GM18519 (cell line): ENCODE measurements around the gene ITGA11.

Source experiments
- ATAC-seq: cut with Tn5 transposase; IDR thresholded peaks from one replicate; pipeline ENCODE4 v1.9.1; 2021; ENCODE audit warnings: mild to moderate bottlenecking, moderate library complexity; ENCODE audit not compliant: unreplicated experiment, low FRiP score

The ITGA11 gene

GRCh38 chr15:68339481-68339880 is 92.5 kb downstream of the ITGA11 start:
- no peak for ATAC-seq

GRCh38 chr15:68337826-68338225 is 94.1 kb downstream of the ITGA11 start:
- no peak for ATAC-seq

DNA sequence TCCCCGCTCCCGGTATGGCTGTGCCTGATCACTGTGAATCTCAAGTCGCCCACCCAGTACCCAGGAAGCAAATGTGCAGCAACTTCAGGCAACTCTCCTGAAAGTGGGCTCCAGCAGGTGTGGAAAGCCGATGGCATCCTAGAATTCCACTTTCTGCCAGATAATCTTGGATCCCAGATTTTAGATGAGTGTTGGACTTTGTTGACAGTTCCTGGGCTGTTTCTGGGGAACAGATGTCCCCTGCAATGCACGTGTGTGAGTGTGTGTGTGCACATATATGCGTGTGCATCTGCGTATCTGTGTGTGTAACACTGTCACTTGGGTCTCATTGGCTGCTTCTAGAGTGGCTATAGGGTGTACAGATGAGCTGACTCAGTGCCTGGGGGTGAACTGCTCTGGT is 95.4 kb downstream of the ITGA11 start:
- no peak for ATAC-seq

GRCh38 chr15:68335655-68336054 is 96.3 kb downstream of the ITGA11 start:
- ATAC-seq = no peak

DNA sequence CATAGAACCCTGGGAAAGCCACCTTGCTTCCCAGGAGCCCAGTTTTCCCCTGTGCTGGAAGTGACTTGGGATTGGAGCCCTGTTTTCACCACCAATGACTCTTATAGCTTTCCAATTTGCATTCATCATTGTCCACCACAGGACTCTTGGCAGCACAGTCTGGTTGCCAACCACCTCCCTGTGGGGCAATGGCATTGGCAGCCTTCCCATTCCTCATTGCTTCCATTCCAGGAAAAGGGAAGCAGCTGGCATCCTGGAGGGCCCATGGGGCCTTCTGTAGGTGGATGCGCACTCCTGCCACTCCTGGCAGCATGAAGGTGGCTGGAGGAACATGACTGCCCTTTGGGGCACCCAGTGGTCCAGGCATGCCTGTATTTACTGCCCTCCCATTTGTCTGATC is 96.7 kb downstream of the ITGA11 start:
- no peak for ATAC-seq

DNA sequence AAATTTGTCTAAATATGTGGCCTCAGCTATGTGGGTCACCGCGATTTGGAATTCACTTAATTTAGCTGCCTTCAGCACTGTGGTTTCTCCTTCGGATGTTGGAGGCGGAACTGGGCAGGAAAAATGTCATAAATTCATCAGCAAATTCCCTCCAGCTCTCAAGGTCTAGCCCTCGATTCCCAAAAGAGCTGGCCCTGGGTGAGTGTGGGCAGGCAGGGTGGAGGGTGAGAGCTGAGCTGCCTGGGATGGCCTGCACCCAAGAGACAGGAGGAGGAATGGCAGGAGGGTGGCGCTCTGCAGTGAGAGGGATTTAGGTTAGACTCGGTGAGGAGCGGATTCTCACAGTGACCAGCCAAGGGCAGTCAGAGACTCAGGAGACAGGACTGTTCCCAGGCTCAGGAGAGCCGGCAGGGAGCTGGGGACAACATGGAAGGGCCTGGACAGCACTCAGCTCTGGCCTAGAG is 97.3 kb downstream of the ITGA11 start:
- no peak for ATAC-seq

GRCh38 chr15:68333775-68334470 is 98.0 kb downstream of the ITGA11 start:
- no peak for ATAC-seq

- no peak for ATAC-seq
Observed at GRCh38 chr15:68332266-68332665, 99.7 kb downstream of the ITGA11 start.

DNA sequence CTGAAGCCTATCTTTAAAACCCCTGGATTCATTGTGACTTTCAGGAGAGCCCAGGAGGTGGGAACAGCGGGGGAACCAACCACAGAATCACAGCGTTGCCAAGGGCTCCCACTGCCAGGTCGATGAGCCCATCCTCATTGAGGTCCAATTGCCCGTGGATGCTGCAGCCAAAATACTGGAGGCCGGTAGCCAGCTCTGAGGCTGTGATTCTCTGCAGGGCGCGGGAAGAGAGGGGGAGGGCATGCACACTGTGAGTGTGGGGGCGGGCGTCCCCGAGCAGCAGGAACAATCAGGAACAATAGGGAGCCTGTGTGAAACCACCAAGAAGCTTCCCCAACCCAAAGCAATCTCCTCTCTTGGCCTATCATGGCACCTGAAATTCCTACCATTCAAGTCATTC is 101.1 kb downstream of the ITGA11 start:
- no peak for ATAC-seq

GRCh38 chr15:68330416-68330815 is 101.5 kb downstream of the ITGA11 start:
- ATAC-seq = no peak

- no peak for ATAC-seq
Observed at GRCh38 chr15:68328964-68329363, 103.0 kb downstream of the ITGA11 start.

GRCh38 chr15:68328443-68328842 is 103.5 kb downstream of the ITGA11 start:
- ATAC-seq = no peak

DNA sequence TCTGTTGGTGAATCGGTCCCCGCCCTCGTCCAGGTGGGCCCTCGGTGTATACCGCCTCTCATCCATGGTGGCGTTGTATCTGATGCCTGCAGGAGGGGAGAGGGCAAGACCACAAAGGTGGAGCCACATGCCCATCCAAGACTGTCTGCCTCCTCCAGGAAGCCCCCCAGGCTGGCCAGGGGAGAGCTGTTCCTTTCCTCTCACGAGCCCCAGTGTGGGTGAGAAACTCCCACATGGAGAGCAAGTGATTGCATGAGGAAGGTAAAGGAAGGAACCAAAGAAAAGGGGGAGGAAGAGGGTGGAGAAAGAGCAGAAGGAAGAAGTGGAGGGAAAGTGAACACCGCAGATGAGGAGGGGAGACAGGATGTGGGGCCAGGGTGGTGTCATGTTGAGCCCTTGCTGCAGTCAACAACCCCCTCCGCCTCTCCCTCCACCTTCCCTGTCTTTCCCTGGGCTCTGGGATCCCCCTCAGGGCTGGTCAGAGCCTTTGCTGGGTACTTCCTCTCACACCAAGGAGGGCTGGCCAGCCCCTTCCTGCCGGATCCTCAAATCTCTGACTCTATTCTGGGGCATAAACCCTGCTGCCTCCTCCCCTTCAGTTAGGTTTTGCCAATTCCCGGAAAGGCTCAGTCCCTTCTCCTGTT is 105.1 kb downstream of the ITGA11 start:
- ATAC-seq = no peak

- no peak for ATAC-seq
Observed at GRCh38 chr15:68325726-68326125, 106.2 kb downstream of the ITGA11 start.

DNA sequence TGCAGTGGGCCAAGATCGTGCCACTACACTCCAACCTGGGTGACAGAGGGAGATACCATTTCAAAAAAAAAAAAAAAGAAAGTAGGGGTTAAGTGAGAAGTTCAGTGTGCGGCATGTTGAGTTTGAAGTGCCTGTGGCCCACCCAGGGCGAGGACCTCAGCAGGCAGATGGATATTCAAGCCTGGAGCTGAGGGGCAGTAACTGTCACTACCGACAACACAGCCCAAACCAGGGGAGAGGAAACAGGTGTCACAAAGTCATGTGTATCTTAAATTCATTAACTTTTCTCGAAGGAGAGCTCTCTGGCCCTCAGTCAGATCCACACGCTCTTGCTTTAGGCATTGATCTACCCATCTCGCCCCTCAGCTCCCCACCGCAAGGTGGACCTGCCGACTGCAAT is 109.2 kb downstream of the ITGA11 start:
- no peak for ATAC-seq

DNA sequence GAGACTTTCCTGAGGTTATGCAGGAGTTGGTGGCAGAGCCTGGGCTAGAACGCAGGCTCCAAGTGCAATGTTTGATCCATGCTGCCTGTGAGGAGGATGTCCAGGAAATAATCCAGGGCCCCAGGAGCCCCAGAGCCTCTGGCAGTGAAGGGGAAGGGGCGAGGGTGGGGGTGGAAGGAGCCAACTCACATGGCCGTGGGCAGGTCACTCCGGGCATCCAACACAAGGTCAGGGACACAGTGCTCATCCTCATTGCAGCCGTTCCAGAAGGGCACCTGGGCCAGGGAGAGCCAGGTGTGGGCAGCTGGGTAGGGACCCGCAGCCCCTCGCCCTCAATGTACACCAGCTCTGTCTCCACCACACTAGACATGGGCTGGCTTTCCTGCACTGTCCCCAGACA is 110.7 kb downstream of the ITGA11 start:
- ATAC-seq = no peak

GRCh38 chr15:68319997-68320396 is 112.0 kb downstream of the ITGA11 start:
- no peak for ATAC-seq

DNA sequence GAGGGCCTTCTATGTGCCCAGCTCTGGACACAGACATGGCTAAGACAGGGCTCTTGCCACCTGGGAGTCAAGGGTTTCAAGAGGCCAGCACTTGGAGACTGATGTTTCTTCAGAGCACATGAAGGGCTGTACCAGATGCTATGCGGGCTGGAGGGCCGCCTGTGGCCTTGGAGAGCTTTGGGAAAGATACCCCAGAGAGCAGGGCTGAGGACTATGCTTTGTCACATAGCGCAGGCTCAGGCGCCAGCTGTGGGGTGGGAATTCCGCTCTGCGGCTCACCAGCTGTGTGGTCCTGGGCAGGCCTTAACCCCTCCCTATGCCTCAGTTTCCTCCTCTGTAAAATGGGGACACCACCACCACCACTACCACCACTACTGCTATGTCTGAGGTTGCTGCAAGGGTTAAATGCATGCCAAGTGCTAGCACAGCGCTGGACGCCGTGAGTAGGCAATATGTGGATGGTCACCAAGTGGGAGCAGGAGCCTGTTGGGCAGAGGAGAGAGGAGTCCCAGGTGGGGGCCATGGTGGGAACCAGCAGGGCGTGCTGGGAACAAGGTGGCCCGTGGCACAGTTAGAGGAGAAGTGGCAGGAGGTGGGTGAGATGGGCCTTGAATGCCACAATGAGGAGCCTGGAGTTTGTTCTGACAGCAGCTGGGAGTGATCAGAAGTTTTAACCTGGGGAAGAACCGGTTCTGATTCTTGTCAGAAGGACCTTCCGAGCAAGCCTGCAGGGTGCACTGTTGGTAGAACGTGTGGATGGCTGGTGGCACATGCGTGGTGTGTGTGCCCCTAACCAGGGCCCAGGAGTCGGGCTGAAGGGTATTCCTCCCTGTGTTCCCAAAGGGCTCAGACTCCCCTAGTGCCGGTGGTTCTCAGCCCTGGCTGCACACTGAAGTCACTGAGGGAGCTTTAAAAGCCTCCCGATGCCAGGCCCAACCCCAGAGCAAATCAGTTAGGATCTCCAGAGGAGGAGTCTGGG is 112.7 kb downstream of the ITGA11 start:
- ATAC-seq = no peak

- ATAC-seq = no peak
Observed at GRCh38 chr15:68318008-68318835, 113.7 kb downstream of the ITGA11 start.

DNA sequence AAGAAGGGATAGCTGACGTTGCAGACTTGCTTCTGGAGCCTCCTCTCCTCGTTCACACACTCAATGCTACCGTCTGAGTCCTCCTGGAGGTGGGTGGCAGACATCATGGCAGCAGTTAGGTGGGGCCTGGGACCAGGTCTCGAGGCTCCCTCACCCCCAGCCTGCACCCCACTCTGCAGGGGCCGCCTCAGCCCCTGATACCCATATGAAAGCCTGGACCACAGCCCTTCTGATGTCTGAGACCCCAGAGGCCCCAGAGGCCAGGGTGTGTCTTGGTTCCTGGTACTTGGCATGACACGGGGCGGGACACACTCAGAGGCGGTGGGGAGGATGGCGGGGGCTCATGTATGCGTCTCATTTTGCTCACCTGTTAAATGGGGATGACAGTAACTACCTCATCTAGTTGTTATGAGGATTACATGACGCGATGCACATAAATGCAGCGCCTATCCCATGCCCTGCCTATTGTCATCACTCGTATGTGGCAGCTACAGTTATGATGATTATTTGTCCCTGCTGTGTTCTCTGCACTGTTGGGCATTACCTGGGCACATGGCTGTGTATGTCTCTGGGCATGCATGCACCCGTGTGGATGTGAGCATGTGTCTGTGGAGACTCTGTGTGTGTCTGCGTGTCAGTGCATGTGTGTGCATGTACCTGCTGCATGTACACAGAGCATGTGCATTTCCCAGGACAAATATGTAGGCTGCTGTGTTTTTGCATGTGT is 114.5 kb downstream of the ITGA11 start:
- no peak for ATAC-seq
